COLO829 (cell line): ENCODE measurements around the gene SYT5.

ENCODE experiments used
- DNase-seq: peaks from one replicate; pipeline ENCODE4 v3.0.0; 2012; ENCODE audit warnings: low spot score

Gene SYT5

DNA sequence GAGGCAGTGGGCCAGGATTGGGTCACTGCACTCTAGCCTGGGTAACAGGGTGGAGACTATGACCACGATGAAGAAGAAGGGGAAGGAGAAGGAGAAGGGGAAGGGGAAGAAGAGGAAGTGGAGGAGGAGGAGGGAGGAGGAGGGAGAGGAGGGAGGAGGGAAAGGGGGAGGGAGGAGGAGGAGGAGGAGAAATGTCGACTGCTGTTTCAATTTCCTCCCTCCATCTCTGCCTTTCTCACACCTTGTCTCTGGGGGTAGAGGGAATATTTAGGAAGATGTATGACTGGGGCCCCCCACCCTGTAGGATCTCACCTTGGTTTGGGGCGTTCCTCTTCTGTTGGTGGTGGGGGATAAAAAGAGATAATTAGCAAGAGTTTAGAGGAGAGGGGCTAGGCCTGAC, 34.9 kb downstream of the SYT5 start:
- DNase-seq = no peak

DNA sequence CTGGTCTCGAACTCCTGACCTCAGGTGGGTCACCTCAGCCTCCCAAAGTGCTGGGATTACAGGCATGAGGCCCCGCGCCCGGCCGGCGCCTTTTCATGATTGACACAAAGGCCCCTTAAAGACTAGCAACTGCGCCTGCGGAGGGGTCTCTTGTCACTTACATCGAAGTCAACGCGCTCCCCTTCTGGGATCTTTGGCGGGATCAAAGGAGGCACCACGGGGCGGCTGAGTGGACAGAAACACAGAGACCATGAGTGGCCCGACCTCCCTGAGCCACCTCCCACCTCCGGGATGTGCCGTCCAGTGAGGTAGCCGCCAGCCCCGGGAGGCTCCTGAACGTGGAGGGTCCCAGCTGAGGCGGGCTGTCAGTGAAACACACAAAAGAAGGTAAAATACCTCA, 38.4 kb downstream of the SYT5 start:
- no peak for DNase-seq

DNA sequence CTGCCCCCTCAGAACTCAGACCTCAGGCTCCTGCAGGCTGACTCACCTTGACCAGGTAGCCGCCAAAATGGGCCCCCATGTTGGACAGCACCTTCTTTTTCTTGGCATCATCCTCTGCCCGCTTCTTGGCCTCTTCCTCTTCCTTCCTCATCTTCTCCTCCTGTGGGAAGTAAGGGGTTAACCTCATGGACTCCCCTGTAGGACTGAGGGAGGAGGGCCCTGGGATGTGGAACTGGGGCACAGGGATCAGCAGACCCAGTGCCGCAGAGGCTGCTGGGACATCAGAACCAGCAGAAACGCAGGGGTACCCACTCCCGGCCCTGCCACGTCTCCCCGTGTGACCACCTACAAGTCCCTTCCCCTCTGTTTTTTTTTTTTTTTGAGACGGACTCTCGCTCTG, 42.2 kb downstream of the SYT5 start:
- DNase-seq = no peak

DNA sequence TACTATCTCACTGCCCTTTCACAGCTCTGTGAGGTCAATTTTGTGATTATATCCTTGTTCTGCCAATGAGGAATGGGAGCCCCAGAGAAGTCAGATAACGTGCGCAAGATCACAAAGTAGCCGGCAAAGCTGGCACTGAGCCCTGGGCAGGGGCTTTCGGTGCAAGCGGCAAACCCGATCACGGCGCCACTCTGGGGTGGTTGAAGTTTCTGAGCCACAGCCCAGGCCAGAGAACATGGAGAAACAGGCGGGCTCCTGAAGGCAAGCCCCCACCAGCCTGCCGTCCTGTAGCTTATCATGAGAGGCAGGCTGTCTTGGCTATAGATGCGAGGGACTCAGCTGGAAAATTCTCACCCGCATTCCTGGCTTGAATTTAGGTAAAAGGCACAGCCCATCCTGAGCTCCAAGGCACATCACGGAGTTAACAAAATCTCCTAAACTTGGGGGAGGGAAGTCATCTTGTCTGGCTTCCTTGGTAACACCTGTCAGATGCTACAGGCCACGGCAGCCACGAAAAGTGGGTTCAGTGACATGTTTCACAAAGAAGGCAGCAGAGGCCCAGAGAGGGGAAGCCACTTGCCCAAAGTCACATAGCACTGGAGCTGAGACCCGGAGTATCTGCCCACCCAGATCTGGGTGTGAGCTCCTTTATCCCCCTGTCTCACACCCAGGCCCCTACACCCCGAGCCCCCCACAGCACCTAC, 43.5 kb downstream of the SYT5 start:
- DNase-seq = no peak

DNA sequence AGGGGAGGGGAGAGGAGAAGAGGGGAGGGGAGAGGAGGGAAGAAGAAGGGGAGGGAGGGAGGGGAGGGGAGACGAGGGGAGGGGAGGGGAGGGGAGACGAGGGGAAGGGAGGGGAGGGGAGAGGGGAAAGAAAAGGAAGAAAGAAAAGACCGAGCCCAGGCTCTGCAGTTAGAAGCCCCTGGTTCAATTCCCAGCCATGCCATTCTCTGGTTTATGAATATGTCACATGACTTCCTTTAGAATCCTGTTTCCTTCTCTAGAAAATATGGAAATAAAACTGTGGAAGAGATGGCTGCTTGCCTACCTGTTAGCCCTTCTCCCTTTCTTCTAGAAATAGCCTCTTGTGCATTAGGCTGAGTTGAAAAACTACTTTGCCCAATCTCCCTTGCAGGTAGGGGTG, 45.4 kb downstream of the SYT5 start:
- no peak for DNase-seq

DNA sequence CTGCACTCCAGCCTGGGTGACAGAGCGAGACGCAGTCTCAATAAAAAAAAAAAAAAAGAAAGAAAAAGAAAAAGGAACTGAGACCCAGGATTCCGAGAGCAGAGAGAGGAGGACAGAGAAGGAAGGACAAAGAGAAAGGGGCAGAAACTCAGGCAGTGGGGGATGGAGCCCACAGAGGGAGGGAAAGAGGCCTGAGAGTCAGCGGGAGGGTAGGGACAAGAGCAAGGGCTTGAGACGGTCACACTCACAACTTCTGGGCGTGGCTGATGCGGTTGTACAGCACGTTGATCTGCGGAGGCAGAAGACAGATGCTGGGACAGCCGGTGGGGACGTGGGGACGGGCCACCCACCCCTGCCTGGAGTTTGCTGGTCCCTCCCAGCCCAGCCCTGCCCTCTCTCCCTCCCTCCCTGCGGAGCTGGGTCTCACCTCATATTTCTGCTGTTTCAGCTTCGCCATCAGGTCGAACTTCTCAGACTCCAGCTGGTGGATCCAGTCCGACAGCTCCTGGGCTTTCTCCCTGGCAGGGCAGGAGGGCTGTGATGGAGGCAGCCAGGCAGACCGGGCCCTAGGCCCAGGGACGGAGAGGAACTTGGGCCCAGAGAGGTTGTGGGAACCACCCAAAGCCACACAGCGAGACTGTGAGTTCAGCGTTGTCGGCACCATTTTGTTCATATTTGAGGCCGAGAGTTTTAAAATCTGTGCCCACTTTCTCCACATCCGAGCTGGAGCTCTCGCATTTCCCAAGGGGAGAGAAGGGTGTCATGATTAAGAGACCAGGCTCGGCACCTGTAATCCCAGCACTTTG, 46.2 kb downstream of the SYT5 start:
- DNase-seq = no peak

DNA sequence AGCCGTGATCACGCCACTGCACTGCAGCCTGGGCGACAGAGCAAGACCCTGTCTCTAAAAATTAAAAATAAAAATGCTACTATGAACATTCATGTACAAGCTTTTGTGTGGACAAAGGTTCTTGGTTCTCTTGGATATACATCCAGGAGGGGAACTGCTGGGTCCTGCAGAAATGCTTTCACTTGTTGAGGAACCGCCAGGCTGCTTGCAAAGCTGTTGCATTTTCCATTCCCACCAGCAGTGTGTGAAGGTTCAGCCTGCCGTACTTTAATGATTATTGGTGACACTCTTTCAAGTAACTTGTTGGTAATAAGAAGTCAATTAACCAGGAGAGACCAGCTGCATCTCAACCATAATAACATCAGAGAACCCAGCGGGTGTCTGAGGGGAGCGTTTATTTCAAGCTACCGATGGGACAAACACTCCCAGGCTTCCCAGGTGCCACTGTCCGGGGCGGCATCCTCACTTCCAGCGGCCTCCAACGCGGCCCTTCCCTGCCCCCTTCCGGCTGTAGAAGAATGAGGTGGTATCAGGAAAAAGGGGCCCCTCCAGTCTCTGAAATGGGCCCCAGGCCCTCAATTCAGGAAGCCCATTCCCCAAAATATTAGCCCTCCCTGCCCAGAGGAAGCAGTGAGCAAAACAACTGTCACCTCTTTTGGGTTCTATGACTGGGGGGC, 47.5 kb downstream of the SYT5 start:
- DNase-seq = no peak

DNA sequence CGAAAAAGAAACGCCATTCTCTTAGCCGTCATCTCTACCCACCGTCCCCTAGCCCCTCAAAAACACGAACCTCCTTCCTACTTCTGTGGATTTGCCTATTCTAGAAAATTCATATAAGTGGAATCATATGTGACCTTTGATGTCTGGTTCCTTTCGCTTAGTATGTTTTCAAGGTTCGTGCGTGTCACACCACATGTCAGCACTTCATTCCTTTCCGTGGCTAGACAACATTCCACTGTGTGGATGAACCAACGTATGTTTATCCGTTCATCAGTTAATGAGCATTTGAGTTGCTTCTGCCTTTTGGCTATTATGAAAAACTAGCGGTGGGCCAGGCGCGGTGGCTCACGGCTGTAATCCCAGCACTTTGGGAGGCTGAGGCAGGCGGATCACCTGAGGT, 48.7 kb downstream of the SYT5 start:
- no peak for DNase-seq
